HG03280 (cell line): ENCODE data around the gene ACKR3.

Experiments used
- ATAC-seq: cut with Tn5 transposase; IDR thresholded peaks from one replicate; pipeline ENCODE4 v1.9.1; 2021; ENCODE audit warnings: mild to moderate bottlenecking, moderate library complexity; ENCODE audit not compliant: unreplicated experiment

The ACKR3 gene

GRCh38 chr2:236627841-236628240 lies 58.2 kb downstream of the ACKR3 start:
- ATAC-seq: no peak

GRCh38 chr2:236628256-236628901 lies 58.8 kb downstream of the ACKR3 start:
- ATAC-seq: no peak

GRCh38 chr2:236628981-236629605 lies 59.5 kb downstream of the ACKR3 start:
- ATAC-seq: no peak

GRCh38 chr2:236629961-236630872 lies 60.6 kb downstream of the ACKR3 start:
- no peak for ATAC-seq

GRCh38 chr2:236631281-236631855 lies 61.7 kb downstream of the ACKR3 start:
- ATAC-seq: no peak

- no peak for ATAC-seq
Observed at GRCh38 chr2:236631856-236632291, 62.2 kb downstream of the ACKR3 start.
